Astrocyte (in vitro differentiated cells and primary cell): ENCODE data around the gene TMX2. TPM values are rescaled to one million over a fixed set of nuclear protein-coding genes. Genes with fewer than 3 reads are reported as not detected.

ENCODE experiments used
- DNase-seq: peaks from one replicate; pipeline ENCODE4 v3.0.0-alpha.2; 2010; ENCODE audit warnings: low read depth
- FAIRE-seq: peaks from 2 replicates; lab custom pipeline; 2011; peaks lifted over from hg19 to GRCh38; lab: Jason Lieb, UNC
- H2AFZ ChIP-seq: 2 replicates; pipeline ENCODE4 v1.6.0; 2012; ENCODE audit warnings: low read depth, low read length, inconsistent platforms
- H3K27ac ChIP-seq: 2 replicates; pipeline ENCODE4 v1.5.1; 2011; ENCODE audit warnings: low read depth, low read length, inconsistent platforms
- H3K27me3 ChIP-seq: 2 replicates; pipeline ENCODE4 v1.6.0; 2011; ENCODE audit warnings: low read length, inconsistent platforms; ENCODE audit not compliant: insufficient read depth
- H3K36me3 ChIP-seq: 2 replicates; pipeline ENCODE4 v1.5.1; 2011; ENCODE audit warnings: low read length, inconsistent platforms; ENCODE audit not compliant: insufficient read depth
- H3K4me1 ChIP-seq: 2 replicates; pipeline ENCODE4 v1.5.1; 2011; ENCODE audit warnings: low read length, inconsistent platforms; ENCODE audit not compliant: insufficient read depth
- H3K4me2 ChIP-seq: 2 replicates; pipeline ENCODE4 v1.6.0; 2012; ENCODE audit warnings: low read length, inconsistent platforms
- H3K4me3 ChIP-seq: 2 replicates; pipeline ENCODE4 v1.5.1; 2011; ENCODE audit warnings: low read depth, mild to moderate bottlenecking, low read length, inconsistent platforms; ENCODE audit not compliant: insufficient read depth
- H3K79me2 ChIP-seq: 2 replicates; pipeline ENCODE4 v1.6.0; 2012; ENCODE audit warnings: mild to moderate bottlenecking, low read length, inconsistent platforms; ENCODE audit not compliant: insufficient read depth
- H3K9ac ChIP-seq: 2 replicates; pipeline ENCODE4 v1.6.0; 2012; ENCODE audit warnings: mild to moderate bottlenecking, low read length, inconsistent platforms
- H3K9me3 ChIP-seq: 2 replicates; pipeline ENCODE4 v1.5.1; 2012; ENCODE audit warnings: low read depth, mild to moderate bottlenecking, low read length, inconsistent platforms; ENCODE audit not compliant: insufficient read depth
- H4K20me1 ChIP-seq: 2 replicates; pipeline ENCODE4 v1.6.0; 2012; ENCODE audit warnings: low read length, inconsistent platforms; ENCODE audit not compliant: insufficient read depth
- H3K27ac Mint-ChIP-seq: one replicate; pipeline ENCODE4 v1.8.0; 2021; ENCODE audit warnings: mild to moderate bottlenecking, mixed read lengths; ENCODE audit not compliant: unreplicated experiment
- H3K27me3 Mint-ChIP-seq: one replicate; pipeline ENCODE4 v1.8.0; 2021; ENCODE audit warnings: low read depth, mixed read lengths; ENCODE audit not compliant: unreplicated experiment
- H3K36me3 Mint-ChIP-seq: one replicate; pipeline ENCODE4 v1.8.0; 2021; ENCODE audit warnings: low read depth, mixed read lengths; ENCODE audit not compliant: unreplicated experiment
- H3K4me1 Mint-ChIP-seq: one replicate; pipeline ENCODE4 v1.8.0; 2021; ENCODE audit warnings: low read depth, mixed read lengths; ENCODE audit not compliant: unreplicated experiment
- H3K4me3 Mint-ChIP-seq: one replicate; pipeline ENCODE4 v1.8.0; 2021; ENCODE audit warnings: mild to moderate bottlenecking, moderate library complexity, mixed read lengths; ENCODE audit not compliant: unreplicated experiment
- H3K9me3 Mint-ChIP-seq: one replicate; pipeline ENCODE4 v1.8.0; 2021; ENCODE audit warnings: mild to moderate bottlenecking, mixed read lengths; ENCODE audit not compliant: unreplicated experiment
- CTCF ChIP-seq: IDR thresholded peaks from 2 replicates; pipeline ENCODE4 v1.5.1; 2011; ENCODE audit warnings: low read depth, mild to moderate bottlenecking, inconsistent platforms, low read length, moderate library complexity; ENCODE audit not compliant: insufficient read depth
- EZH2 ChIP-seq: IDR thresholded peaks from 2 replicates; pipeline ENCODE4 v1.6.1; 2012; ENCODE audit warnings: mild to moderate bottlenecking, low read length, inconsistent platforms; ENCODE audit not compliant: insufficient read depth
- total RNA-seq: library from RNA; stranded (reverse); gene quantifications from 2 replicates; pipeline ENCODE4 v1.2.1, GENCODE V29; 2021

TMX2 gene
- total RNA-seq, 1 donor from 2014 or later = 88.0 TPM

GRCh38 chr11:57787920-57788702 lies 75.7 kb downstream of the TMX2 start:
- Mint-ChIP-seq H3K9me3 (no peaks in the 10 kb centered on the region), H3K27ac (peak overlapping the region; percentile 73), H3K4me1 (peaks cover 59% of the 10 kb centered on the region), H3K4me3 (peak overlapping the region; percentile 22), H3K27me3 (no peaks in the 10 kb centered on the region), H3K36me3 (peaks cover 20% of the 10 kb centered on the region)
- H3K4me2 ChIP-seq = no peak overlapping the region
- TF ChIP-seq EZH2 (no peak), CTCF (no peak)
- no peak overlapping the region for H2AFZ ChIP-seq
- H3K79me2 ChIP-seq = peaks cover 99% of the 10 kb centered on the region
- H3K27me3 ChIP-seq = no peaks in the 10 kb centered on the region
- no peaks in the 10 kb centered on the region for H3K9me3 ChIP-seq
- H3K4me1 ChIP-seq = peaks cover 11% of the 10 kb centered on the region
- no peak overlapping the region for H3K9ac ChIP-seq
- H3K4me3 ChIP-seq = no peak overlapping the region
- H3K36me3 ChIP-seq = no peaks in the 10 kb centered on the region
- peaks cover 95% of the 10 kb centered on the region for H4K20me1 ChIP-seq
- FAIRE-seq (no peak), DNase-seq (no peak)
- no peak overlapping the region for H3K27ac ChIP-seq

- Histone ChIP-seq H3K79me2 (peaks cover 100% of the 10 kb centered on the region), H3K9me3 (no peaks in the 10 kb centered on the region), H3K27me3 (no peaks in the 10 kb centered on the region), H3K4me3 (no peak overlapping the region), H3K4me2 (no peak overlapping the region), H3K4me1 (peaks cover 11% of the 10 kb centered on the region), H3K9ac (no peak overlapping the region), H2AFZ (no peak overlapping the region), H4K20me1 (peaks cover 98% of the 10 kb centered on the region), H3K27ac (no peak overlapping the region), H3K36me3 (peaks cover under 1% of the 10 kb centered on the region)
- peak overlapping the region; percentile 10 for H3K27ac Mint-ChIP-seq
- H3K4me3 Mint-ChIP-seq = peak overlapping the region; percentile 9
- H3K9me3 Mint-ChIP-seq = no peaks in the 10 kb centered on the region
- H3K36me3 Mint-ChIP-seq = peaks cover 20% of the 10 kb centered on the region
- no peaks in the 10 kb centered on the region for H3K27me3 Mint-ChIP-seq
- TF ChIP-seq CTCF (no peak), EZH2 (no peak)
- FAIRE-seq (no peak), DNase-seq (no peak)
- H3K4me1 Mint-ChIP-seq = peaks cover 64% of the 10 kb centered on the region
Observed at GRCh38 chr11:57788703-57789088, 76.3 kb downstream of the TMX2 start.

Other genes with a start within 250 kb of the TMX2 start
- gene SLC43A1, start 196.9 kb upstream of the TMX2 start, total RNA-seq = 3.5 and 4.5 TPM in 2 replicates
- gene TIMM10, start 181.8 kb upstream of the TMX2 start, total RNA-seq = 56.1 and 60.3 TPM in 2 replicates
- not detected in 2 replicates for gene SMTNL1, start 175.0 kb upstream of the TMX2 start, total RNA-seq
- 159 and 182 TPM in 2 replicates for gene UBE2L6, start 144.9 kb upstream of the TMX2 start, total RNA-seq
- 62.5 and 92.1 TPM in 2 replicates for gene SERPING1, start 114.9 kb upstream of the TMX2 start, total RNA-seq
- gene YPEL4, start 62.7 kb upstream of the TMX2 start, total RNA-seq = 0.09 and 0.62 TPM in 2 replicates
- gene CLP1, start 54.8 kb upstream of the TMX2 start, total RNA-seq = 19.1 and 21.4 TPM in 2 replicates
- gene ZDHHC5, start 44.5 kb upstream of the TMX2 start, total RNA-seq = 89.8 and 94.7 TPM in 2 replicates
- gene MED19, start 378 bp upstream of the TMX2 start, total RNA-seq = 21.6 and 23.5 TPM in 2 replicates
- 94.3 and 123 TPM in 2 replicates for gene SELENOH, start 28.9 kb downstream of the TMX2 start, total RNA-seq
- not detected in 2 replicates for gene BTBD18, start 39.2 kb downstream of the TMX2 start, total RNA-seq
- gene CTNND1, start 49.2 kb downstream of the TMX2 start, total RNA-seq = 235 and 243 TPM in 2 replicates